Measurements from ENCODE around the gene MRPL54. TPM values are rescaled to one million over a fixed set of nuclear protein-coding genes. Genes with fewer than 3 reads are reported as not detected.
A peak's percentile ranks its signal among the peaks of the same experiment; 100 is the strongest.

Gene MRPL54
- total RNA-seq (98.0 TPM), polyA plus RNA-seq (100 to 1,000 TPM; 143 to 208 (median 177) TPM)

DNA sequence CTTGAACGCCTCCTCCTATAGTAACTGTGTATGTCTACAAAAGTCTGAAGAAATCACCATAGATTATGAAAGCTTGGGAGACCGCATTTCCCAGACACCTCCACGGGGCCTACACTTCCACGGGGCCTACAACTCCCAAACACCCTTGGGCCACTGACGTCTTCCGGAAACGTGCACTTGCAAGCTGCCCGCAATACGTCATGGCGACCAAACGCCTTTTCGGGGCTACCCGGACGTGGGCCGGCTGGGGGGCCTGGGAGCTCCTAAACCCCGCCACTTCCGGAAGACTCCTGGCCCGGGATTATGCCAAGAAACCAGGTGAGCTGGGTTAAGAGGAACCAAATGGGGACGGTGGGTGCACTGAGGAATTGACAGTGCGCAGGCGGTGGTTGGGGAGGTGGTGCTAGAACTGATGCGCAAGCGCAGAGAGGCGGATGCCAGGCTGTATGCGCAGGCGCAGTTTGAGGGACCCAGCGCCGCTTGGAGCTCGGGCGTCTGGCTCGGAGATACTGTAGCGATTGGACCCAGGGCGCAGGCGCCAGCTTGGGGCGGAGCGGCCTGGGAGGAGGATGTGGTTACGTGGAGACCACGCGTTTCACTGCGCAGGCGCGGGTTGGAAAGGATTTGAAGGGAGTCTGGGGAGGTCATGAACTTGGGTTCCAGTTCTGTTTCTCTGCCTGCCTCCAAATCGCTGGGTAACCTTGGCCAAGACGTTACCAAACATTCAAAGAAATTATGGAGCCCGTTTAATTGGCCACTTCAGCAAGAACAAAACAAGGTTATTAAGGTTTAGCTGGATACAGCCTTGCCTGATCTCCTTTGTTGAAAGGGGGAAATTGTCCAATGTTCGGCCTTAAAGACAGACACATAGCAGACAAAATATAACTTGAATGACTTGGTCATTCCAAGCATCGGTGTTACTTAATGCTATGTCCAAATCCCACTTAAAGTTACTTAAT, at the start of gene MRPL54:
Gene MRPL54, plus strand, starts transcription at position 182 of the 959 bp plus-strand sequence. Its CDS starts 19 bp downstream, at position 201.
- H3K4me1 ChIP-seq (ENCODE audit: control insufficient read depth, insufficient read depth, low read length, poor library complexity, severe bottlenecking), result peaks cover 35% of the 10 kb centered on the region
- Mint-ChIP-seq H3K27ac (peak within 1 kb of the TSS; percentile 100), H3K4me1 (peaks cover 5 to 64% (median 25%) of the 10 kb centered on the region in 4 donors)

DNA sequence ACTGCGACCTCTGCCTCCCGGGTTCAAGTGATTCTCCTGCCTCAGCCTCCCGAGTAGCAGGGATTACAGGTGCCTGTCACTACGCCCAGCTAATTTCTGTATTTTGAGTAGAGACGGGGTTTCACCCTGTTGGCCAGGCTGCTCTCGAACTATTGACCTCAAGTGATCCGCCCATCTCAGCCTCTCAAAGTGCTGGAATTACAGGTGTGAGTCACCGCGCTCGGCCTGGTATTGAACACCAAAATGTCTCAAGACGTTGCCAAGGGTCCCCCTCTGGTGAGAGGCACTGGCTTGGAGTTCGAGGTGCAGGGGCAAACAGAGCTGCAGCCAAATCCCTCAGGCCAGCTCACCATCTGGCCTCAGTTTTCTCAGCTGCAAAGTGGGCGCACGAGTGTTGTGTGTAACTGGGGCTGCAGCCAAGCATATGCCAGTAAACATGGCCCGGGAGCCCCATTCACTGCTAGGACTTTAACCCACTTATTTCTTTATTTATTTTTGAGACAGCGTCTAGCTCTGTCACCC, 46.3 kb upstream of the MRPL54 start:
- H3K4me3 Mint-ChIP-seq, result no peak overlapping the region

More for the DNA sequence above, at the start of gene MRPL54:
- peaks cover 7% of the 10 kb centered on the region for H3K27me3 Mint-ChIP-seq
- ATAC-seq (ENCODE audit: low read depth in 2 of 2) (peak; percentile 83 to 86), DNase-seq (peak; percentile 98 to 100 (median 99))
- no peaks in the 10 kb centered on the region for H3K9me3 ChIP-seq (ENCODE audit: control insufficient read depth in 2 of 2, low read length in 2 of 2)
- no peaks in the 10 kb centered on the region for H3K27me3 ChIP-seq (ENCODE audit: control insufficient read depth, insufficient read depth, low read length)
- H3K36me3 Mint-ChIP-seq, result peaks cover 9% of the 10 kb centered on the region
- H3K36me3 ChIP-seq (ENCODE audit: control insufficient read depth, insufficient read depth, low read length), result peaks cover 27% of the 10 kb centered on the region
- peak within 1 kb of the TSS; percentile 72 for H3K4me3 ChIP-seq (ENCODE audit: low read depth, low read length)
- peaks cover 0 to 2% (median 0%) of the 10 kb centered on the region in 7 donors for H3K9me3 Mint-ChIP-seq
- peak within 1 kb of the TSS; percentile 100 for H3K27ac ChIP-seq (ENCODE audit: insufficient read depth, low read length, poor library complexity, severe bottlenecking)
- peak within 1 kb of the TSS; percentile 94 to 100 (median 98) for H3K4me3 Mint-ChIP-seq

DNA sequence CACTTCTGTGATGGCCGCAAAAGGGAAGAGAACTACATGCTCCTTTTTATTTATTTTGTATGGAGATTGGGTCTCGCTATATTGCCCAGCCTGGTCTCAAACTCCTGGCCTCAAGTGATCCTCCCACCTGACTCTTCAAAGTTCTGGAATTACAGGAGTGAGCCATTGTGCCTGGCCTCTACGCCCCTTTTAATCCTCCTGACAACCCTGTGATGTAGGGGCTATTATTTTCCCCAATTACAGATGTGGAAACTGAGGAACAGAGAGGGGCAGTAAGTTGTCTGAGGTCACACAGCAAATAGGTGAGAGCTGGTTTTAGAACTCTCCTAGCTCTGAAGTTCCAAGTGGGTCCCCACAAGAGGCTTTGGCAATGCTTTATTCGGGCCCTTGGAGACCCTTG, 42.6 kb upstream of the MRPL54 start:
- Histone ChIP-seq H3K36me3 (ENCODE audit: control insufficient read depth, insufficient read depth, low read length) (no peaks in the 10 kb centered on the region), H3K27me3 (ENCODE audit: control insufficient read depth, insufficient read depth, low read length) (no peaks in the 10 kb centered on the region), H3K27ac (ENCODE audit: insufficient read depth, low read length, poor library complexity, severe bottlenecking) (no peak overlapping the region), H3K4me1 (ENCODE audit: control insufficient read depth, insufficient read depth, low read length, poor library complexity, severe bottlenecking) (peaks cover 26% of the 10 kb centered on the region), H3K9me3 (ENCODE audit: control insufficient read depth in 2 of 2, low read length in 2 of 2) (no peaks in the 10 kb centered on the region), H3K4me3 (ENCODE audit: low read depth, low read length) (no peak overlapping the region)
- Mint-ChIP-seq H3K4me3 (peak overlapping the region in 1 of 4 donors; percentile 33), H3K4me1 (peaks cover 0 to 30% (median 14%) of the 10 kb centered on the region in 4 donors), H3K27ac (no peak overlapping the region), H3K36me3 (no peaks in the 10 kb centered on the region), H3K9me3 (peaks cover 0 to 1% (median 0%) of the 10 kb centered on the region in 7 donors), H3K27me3 (peaks cover 28% of the 10 kb centered on the region)
- ATAC-seq (ENCODE audit: low read depth in 2 of 2) (no peak), DNase-seq (no peak)

More for the DNA sequence above, 46.3 kb upstream of the MRPL54 start:
- H3K27ac ChIP-seq (ENCODE audit: insufficient read depth, low read length, poor library complexity, severe bottlenecking), result no peak overlapping the region
- peaks cover 16% of the 10 kb centered on the region for H3K27me3 Mint-ChIP-seq
- H3K4me1 Mint-ChIP-seq, result peaks cover 0 to 16% (median 9%) of the 10 kb centered on the region in 4 donors
- peaks cover 14% of the 10 kb centered on the region for H3K4me1 ChIP-seq (ENCODE audit: control insufficient read depth, insufficient read depth, low read length, poor library complexity, severe bottlenecking)
- no peak for ATAC-seq (ENCODE audit: low read depth in 2 of 2)
- H3K9me3 ChIP-seq (ENCODE audit: control insufficient read depth in 2 of 2, low read length in 2 of 2), result no peaks in the 10 kb centered on the region
- H3K9me3 Mint-ChIP-seq, result peaks cover 0 to 1% (median 0%) of the 10 kb centered on the region in 7 donors
- no peaks in the 10 kb centered on the region for H3K36me3 Mint-ChIP-seq
- H3K27ac Mint-ChIP-seq, result no peak overlapping the region
- no peak overlapping the region for H3K4me3 ChIP-seq (ENCODE audit: low read depth, low read length)
- H3K36me3 ChIP-seq (ENCODE audit: control insufficient read depth, insufficient read depth, low read length), result no peaks in the 10 kb centered on the region
- DNase-seq, result no peak
- no peaks in the 10 kb centered on the region for H3K27me3 ChIP-seq (ENCODE audit: control insufficient read depth, insufficient read depth, low read length)

DNA sequence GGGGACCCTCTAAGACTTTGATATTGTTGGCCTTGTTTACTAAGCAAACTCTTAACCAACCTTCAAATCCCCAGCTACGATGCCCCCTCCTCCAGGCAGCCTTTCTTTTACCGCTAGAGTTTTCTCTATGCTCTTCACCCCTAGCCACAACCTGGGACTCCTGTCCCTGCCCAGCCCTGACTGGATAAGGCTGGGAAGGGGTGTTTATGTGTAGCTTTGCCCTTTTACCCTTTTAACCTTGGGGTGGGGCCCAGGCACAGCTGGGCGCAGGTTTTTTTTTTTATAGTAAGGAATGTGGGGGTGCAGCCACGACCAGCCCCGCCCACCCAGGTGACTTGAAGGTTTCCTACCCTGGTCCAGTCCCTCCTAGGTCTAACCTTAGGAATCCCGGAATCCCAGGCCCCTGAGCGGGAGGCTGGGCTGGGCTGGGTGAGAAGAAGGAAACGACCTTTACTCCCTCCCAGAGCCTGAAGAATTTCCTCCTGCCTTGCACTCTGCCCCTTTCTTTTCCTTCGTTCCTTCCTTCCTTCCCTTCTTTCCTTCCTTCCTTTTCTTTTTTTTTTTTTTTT, 42.0 kb upstream of the MRPL54 start:
- H3K36me3 ChIP-seq (ENCODE audit: control insufficient read depth, insufficient read depth, low read length), result no peaks in the 10 kb centered on the region
- ATAC-seq (ENCODE audit: low read depth in 2 of 2), result no peak
- Mint-ChIP-seq H3K27ac (peak overlapping the region in 1 of 3 donors; percentile 48), H3K36me3 (no peaks in the 10 kb centered on the region), H3K4me3 (peak overlapping the region in 3 of 4 donors; percentile 31 to 95 (median 88)), H3K9me3 (peaks cover 0 to 1% (median 0%) of the 10 kb centered on the region in 7 donors), H3K27me3 (peaks cover 28% of the 10 kb centered on the region), H3K4me1 (peaks cover 0 to 34% (median 14%) of the 10 kb centered on the region in 4 donors)
- H3K27ac ChIP-seq (ENCODE audit: insufficient read depth, low read length, poor library complexity, severe bottlenecking), result no peak overlapping the region
- H3K27me3 ChIP-seq (ENCODE audit: control insufficient read depth, insufficient read depth, low read length), result no peaks in the 10 kb centered on the region
- no peak overlapping the region for H3K4me3 ChIP-seq (ENCODE audit: low read depth, low read length)
- peaks cover 26% of the 10 kb centered on the region for H3K4me1 ChIP-seq (ENCODE audit: control insufficient read depth, insufficient read depth, low read length, poor library complexity, severe bottlenecking)
- DNase-seq, result no peak
- H3K9me3 ChIP-seq (ENCODE audit: control insufficient read depth in 2 of 2, low read length in 2 of 2), result no peaks in the 10 kb centered on the region

DNA sequence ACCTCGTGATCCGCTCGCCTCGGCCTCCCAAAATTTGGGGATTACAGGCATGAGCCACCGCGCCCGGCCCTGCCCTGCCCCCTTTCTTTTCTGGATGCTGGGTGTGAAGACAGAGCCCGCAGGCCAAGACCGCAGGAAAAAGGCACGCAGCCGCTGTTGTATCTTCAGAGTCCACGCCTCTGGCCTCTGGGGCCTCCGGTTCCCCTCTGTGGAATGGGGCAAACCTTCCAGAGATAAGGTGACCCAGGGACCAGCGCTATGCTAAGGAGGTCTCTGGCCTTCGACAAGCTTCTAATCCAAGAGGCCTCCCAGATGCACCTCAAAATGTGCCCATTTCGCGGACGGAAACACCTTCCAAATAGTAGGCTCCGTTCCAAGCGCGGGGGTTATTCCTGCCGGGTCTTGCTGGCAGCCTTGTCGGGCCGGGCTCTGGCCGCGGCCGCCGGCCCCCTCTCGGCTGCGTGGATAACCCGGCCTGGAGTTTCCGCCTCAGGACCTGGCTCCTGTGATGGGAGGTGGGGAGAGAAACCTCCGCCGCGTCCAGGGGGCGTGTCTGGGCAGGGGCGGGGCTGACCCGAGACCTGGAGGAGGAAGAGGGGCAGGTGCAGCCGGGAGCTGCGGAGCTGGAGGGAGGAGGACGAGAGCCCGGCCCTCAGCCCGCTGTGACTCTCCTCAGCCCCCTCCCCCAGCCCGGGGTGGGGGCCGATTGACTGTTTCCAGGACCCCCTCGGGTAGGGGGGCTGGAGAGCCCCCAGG, 41.2 kb upstream of the MRPL54 start:
- Mint-ChIP-seq H3K36me3 (no peaks in the 10 kb centered on the region), H3K9me3 (peaks cover 0 to 1% (median 0%) of the 10 kb centered on the region in 7 donors), H3K4me3 (peak overlapping the region; percentile 88 to 95 (median 90)), H3K27ac (peak overlapping the region in 2 of 3 donors; percentile 42 to 77), H3K4me1 (peaks cover 0 to 34% (median 14%) of the 10 kb centered on the region in 4 donors), H3K27me3 (peaks cover 28% of the 10 kb centered on the region)
- Histone ChIP-seq H3K4me3 (ENCODE audit: low read depth, low read length) (peak overlapping the region; percentile 64), H3K4me1 (ENCODE audit: control insufficient read depth, insufficient read depth, low read length, poor library complexity, severe bottlenecking) (peaks cover 26% of the 10 kb centered on the region), H3K9me3 (ENCODE audit: control insufficient read depth in 2 of 2, low read length in 2 of 2) (no peaks in the 10 kb centered on the region), H3K27ac (ENCODE audit: insufficient read depth, low read length, poor library complexity, severe bottlenecking) (no peak overlapping the region), H3K36me3 (ENCODE audit: control insufficient read depth, insufficient read depth, low read length) (no peaks in the 10 kb centered on the region), H3K27me3 (ENCODE audit: control insufficient read depth, insufficient read depth, low read length) (no peaks in the 10 kb centered on the region)
- peak; percentile 83 to 94 (median 89) for DNase-seq
- peak; percentile 95 to 98 for ATAC-seq (ENCODE audit: low read depth in 2 of 2)

DNA sequence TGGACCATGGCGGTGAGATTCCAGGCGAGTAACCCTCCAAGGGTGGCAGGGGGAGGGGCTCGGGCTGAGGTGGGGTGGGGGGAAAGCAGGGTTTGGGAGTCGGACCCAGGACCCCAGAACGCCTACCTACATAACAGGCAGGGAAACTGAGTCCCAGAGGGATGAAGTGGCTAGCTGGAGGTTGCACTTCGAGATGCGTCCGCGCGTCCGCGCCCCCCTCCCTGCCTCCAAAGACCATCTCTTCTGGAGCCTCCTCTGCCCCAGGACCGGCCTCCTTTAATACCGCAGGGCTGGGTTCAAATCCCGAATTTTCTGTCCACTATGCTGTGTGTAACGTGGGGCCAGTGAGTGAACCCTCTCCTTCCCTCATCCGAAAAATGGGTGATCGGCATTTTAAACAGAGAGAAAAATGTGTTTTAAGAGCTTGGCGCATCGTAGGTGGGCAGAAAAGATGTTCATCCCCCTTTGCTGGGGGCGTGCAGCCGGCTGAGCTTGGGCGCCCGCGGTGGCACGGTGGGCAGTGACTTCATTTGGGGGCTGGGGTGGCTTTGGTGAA, 40.5 kb upstream of the MRPL54 start:
- H3K4me1 ChIP-seq (ENCODE audit: control insufficient read depth, insufficient read depth, low read length, poor library complexity, severe bottlenecking), result peaks cover 26% of the 10 kb centered on the region
- Mint-ChIP-seq H3K4me1 (peaks cover 0 to 34% (median 14%) of the 10 kb centered on the region in 4 donors), H3K36me3 (no peaks in the 10 kb centered on the region), H3K4me3 (peak overlapping the region; percentile 88 to 95 (median 90)), H3K9me3 (peaks cover 0 to 1% (median 0%) of the 10 kb centered on the region in 7 donors), H3K27me3 (peaks cover 28% of the 10 kb centered on the region), H3K27ac (peak overlapping the region in 2 of 3 donors; percentile 75 to 77)
- no peaks in the 10 kb centered on the region for H3K27me3 ChIP-seq (ENCODE audit: control insufficient read depth, insufficient read depth, low read length)
- no peaks in the 10 kb centered on the region for H3K9me3 ChIP-seq (ENCODE audit: control insufficient read depth in 2 of 2, low read length in 2 of 2)
- peak overlapping the region; percentile 64 for H3K4me3 ChIP-seq (ENCODE audit: low read depth, low read length)
- DNase-seq, result no peak
- no peak for ATAC-seq (ENCODE audit: low read depth in 2 of 2)
- no peaks in the 10 kb centered on the region for H3K36me3 ChIP-seq (ENCODE audit: control insufficient read depth, insufficient read depth, low read length)
- no peak overlapping the region for H3K27ac ChIP-seq (ENCODE audit: insufficient read depth, low read length, poor library complexity, severe bottlenecking)

Measured in CD4-positive, CD25-positive, alpha-beta regulatory T cell (primary cell).